ENCODE measurements around the gene CEP128.

The CEP128 gene

GRCh38 chr14:80664576-80664975 lies 277.0 kb downstream of the CEP128 start:
- no peak for DNase-seq (ENCODE audit: low read depth)

- no peak for DNase-seq (ENCODE audit: low read depth)
Observed at GRCh38 chr14:80663541-80663940, 278.0 kb downstream of the CEP128 start.

DNA sequence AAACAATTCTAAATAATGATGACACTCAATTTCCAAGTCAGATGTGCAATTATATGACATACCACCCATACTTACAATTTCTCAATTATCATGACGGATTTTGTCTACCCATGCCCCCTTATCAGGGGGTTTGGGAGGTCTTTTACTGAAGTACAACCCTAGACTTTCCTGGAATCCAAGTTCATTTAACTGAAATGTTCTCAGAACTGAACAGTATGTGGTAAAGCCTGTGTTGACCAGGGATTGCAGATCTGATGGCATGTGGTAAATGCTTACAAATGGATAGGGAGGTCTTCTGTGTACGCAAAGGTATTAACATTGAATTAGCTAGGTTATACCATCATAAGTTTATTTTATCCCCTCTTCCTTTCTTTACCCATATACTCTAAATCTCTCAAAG lies 281.8 kb downstream of the CEP128 start:
- no peak for DNase-seq (ENCODE audit: low read depth)

DNA sequence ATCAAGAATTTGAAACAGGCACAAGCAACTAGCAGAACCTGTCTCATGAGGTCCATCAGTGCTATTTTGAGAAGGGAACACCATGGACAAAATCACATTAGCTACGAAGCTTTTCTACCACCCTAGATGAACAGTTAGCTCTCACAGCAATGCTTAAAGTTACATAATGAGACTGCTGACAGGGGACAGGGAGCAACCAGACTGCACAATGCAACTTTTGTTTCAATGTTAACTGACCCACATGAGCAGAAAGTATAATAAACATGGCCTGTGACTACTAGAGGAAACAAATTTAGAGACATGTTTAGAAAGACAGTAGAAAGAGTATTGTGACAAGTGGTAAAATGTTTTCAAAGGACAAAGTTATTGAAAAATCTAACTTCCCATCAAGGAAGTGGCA lies 282.8 kb downstream of the CEP128 start:
- DNase-seq (ENCODE audit: low read depth) = no peak

GRCh38 chr14:80658155-80658554 lies 283.4 kb downstream of the CEP128 start:
- DNase-seq (ENCODE audit: low read depth) = no peak

DNA sequence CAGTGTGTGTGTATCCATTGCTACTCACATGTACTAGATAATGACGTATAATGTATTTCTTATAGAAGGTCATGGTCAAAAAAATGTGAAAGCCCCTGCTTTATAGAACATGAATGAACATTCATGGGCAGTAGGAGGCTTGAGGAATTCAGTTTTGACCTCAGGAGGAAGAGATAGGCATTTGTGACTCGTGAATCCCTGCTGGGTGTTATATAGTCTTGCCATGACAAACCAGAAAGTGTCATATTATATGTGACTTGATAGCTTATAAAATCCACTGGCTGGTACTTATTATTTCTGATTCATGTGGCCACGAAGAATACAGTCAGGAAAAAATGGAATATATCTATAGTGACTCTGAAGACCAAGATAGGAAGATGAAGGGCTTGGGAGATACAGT lies 287.6 kb downstream of the CEP128 start:
- no peak for DNase-seq (ENCODE audit: low read depth)

DNA sequence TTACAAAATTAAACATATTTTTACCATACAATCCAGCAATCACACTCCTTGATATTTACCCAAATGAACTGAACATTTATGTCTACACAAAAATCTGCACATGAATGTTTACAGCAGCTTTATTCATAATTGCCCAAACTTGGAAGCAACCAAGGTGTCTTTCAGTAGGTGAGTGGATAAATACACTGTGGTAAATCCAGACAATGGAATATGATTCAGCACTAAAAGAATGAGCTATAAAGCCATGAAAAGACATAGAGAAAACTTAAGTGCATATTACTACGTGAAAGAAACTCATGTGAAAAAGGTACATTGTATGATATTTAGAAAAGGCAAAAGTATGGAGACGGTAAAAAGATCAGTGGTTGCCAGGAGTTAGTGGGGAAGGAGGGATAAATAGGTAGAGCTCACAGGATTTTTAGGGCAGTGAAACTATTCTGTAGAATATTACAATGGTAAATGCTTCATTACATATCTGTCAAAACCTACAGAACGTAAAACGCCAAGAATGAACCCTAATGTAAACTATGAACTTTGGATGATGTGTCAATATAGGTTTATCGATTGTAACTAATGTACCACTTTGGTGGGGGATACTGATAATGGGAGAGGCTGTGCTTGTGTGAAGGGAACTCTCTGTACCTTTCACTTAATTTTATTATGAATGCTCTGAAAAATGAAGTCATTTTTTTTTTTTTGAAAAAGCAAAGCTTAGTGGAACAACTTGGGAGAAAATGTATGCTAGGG lies 295.7 kb downstream of the CEP128 start:
- DNase-seq (ENCODE audit: low read depth) = no peak

DNA sequence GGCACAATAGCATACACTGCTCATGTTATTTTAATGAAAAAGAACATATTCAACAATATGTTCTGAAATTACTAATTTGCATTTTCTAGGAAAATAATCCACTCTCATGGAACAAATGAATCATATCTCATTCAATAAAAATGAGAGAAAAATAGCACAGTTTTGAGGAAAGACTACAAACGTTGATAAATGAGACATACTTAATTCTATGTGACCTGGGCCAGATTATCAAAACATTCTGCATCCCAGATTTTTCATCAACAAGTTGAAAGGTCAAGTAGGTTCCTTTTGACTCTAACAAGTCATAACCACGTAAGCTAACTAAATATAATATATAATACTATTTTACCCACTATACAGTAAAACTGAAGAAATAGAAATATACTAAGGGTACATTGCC lies 296.7 kb downstream of the CEP128 start:
- no peak for DNase-seq (ENCODE audit: low read depth)

- no peak for DNase-seq (ENCODE audit: low read depth)
Observed at GRCh38 chr14:80638620-80639515, 302.7 kb downstream of the CEP128 start.

DNA sequence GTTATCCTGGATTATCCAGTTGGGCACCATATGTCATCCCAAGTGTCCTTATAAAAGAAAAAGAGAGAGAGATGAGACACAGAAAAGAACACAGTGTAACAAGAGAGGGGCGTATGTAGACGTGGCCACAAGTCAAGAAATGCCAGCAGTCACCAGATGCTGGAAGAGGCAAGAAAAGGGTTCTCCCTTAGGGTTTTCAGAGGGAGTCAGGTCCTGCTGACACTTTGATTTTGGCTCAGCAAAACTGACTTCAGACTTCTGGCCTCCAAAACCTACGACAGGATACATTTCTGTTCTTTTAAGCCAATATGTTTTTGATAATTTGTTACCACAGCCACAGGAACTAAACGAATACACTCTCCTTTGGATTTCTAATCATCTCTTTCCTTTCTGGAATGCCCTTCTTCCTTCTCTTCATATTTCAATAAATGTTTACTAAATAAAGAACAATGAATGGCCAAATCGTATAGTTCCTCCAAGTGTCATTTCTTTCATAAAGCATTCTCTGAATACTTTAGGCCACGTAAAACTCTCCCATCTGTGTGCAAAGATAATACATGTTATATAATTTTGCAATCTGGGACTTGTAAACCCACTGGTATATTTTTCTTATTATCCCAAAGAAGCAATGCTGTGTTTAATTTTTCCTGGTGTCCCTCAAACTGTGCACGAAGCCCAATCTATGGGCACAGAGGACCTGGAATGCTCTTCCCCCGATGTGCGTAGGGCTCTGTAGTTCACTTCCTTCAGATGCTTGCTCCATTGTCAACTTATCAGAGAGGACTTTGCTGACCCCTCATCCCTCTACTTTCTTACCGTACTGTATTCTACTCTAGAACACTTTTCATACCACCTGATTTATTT lies 303.6 kb downstream of the CEP128 start:
- no peak for DNase-seq (ENCODE audit: low read depth)

DNA sequence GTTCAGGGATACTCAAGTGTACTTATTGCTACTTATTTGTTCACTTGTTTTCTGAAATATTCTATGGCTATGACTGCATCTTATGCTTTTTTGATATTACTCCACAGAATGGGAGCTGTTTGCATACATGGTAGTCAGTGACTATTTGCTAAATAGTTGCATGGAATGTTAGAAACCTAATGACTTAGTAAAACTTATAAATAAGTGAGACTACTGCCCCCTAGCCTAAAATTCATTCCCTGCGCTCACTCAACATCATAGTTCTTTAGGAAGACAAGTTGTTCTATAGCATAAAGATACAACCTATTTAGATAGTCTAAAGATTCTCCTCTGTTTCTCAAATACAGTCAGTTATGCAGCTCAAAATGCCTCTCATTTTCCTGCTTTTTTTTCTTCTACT lies 305.5 kb downstream of the CEP128 start:
- DNase-seq (ENCODE audit: low read depth) = no peak

DNA sequence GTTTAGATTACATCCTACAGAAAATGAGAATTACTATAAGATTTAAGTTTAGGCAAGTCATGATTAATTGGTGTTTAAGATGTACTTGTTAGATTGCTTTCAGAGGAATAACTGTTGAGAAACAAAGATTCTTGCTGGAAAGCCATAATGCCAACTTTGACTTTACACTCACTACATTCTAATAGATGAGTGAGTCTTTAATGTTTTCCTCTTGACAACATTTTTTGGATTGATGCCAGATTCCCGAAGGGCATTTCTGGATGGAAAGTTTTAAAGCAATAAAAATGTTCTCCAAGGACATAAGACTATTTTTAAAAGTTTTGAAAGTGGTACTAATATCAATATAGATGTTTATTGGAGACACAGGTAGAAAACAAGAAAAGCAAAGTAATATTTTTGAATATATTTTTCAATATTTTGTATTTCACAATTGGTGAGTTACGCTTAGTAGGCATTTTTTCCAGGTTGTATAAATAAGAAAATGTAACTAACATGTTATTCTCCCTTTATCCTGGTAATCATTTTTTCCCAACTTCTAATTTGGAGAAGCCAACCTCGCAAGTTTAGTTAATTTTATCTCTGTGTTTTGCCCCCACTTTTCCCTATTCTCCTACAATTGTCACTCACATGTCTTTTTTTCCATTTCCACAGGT lies 307.3 kb downstream of the CEP128 start:
- DNase-seq (ENCODE audit: low read depth) = no peak

DNA sequence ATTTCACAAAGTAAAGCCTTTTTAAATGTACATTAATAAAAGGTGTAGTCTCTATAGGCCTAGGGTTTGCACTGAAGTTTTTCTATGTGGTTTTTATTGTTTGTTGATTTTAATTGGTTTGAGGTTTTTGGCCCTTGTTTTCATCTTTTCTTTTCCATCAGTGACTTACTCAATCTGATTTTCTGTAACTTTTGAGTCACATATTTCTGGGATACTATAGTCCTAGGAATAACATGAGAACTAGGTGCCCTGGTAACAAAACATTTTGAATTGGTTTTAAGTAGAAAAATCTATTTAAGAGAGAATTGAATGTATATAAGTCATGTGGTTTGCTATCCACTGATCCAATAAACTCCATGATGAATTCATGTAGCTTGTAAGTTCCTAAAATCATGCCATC lies 311.9 kb downstream of the CEP128 start:
- no peak for DNase-seq (ENCODE audit: low read depth)

- no peak for DNase-seq (ENCODE audit: low read depth)
Observed at GRCh38 chr14:80628547-80628946, 313.0 kb downstream of the CEP128 start.

DNA sequence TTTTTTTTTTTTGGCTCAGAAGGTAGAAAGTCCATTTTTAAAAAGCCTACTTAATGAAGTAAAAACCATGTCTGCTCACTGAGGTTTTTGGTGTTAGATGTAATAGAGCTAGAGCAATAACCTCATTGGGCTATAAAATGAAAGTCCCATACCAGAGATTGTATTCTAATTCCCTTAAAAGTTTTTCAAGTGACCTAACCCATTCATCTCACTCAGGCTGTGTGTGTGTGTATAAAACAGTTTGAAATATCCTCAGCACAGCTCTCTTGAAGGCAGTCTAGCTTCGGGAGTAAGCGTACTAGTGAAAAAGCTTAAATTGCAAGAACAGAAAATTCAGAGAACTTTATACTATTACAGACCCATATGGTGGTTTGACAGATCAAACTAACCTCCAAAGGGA lies 313.8 kb downstream of the CEP128 start:
- no peak for DNase-seq (ENCODE audit: low read depth)

DNA sequence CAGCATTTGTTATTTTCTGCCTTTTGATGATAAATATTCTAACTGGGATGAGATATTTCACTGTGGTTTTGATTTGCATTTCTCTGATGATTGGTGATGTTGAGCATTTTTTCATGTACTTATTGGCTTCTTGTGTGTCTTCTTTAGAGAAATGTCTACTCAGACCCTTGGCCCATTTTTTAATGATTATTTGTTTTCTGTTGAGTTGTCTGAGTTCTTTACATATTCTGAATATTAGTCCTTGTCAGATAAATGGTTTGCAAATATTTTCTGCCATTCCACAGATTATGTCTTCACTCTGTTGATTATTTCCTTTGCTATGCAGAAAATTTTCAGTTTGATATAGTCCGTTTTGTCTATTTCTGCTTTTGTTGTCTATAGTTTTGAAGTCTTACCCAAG lies 317.0 kb downstream of the CEP128 start:
- DNase-seq (ENCODE audit: low read depth) = no peak

DNA sequence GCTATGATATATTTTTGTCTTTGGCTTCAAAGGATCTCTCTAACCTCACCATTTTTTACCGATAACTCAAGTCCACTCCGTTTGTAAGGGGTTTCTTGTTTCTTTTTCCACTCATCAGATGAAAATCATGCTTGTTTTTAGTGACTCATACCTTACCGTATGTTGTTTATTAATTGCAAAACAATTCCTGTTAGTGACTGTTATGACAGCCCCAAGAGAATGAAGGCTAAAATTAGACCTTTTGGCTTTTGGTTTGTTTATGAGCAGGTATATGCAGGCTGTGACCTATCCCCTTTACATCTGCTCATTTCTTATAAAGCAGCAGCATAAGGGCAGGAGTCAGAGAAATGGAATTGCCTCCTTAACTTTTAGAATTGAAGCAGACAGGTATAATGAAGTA lies 319.8 kb downstream of the CEP128 start:
- DNase-seq (ENCODE audit: low read depth) = no peak

DNA sequence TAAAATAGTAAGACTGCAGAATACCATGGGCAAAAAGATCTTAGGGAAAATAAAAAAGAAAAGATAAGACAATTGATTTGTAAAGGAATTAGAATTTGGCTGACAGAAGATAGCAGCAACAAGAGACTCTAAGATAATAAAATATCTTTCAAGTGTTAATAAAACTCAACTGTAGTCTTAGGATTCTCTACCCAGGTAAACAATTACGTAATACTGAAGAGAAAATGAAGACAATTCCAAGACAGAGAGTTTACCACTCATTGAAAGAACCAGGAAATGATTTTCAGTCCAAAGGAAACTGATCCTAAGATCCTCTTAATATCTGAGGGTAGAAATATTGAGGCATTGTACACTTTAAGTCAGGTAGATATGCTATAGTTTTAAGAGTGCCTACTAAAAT lies 321.1 kb downstream of the CEP128 start:
- DNase-seq (ENCODE audit: low read depth) = no peak

DNA sequence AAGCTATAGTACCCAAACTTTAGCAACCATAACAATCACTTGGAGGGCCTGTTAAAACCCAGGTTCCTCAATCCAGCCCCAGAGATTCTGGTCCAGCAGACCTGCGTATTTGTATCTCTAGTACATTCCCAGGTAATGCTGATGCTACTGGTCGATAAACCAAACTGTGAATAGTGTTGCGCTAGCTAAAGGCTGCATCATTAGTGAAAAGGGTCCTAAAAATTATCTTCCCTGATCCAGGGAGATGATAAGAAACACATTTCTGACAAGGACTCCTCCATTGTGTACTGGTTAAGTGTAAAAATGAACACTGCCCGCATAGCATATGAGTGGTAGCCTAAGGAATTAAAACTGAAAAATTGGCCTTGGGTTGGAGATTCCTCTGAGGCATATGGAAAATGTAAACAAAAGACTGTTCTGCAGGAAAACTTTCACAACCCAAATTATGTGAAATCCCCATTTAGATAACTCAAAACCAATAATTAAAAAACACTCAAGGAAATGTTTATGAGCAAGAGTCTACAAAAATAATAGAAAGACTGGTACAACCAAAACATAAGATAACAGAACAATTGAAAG lies 322.7 kb downstream of the CEP128 start:
- DNase-seq (ENCODE audit: low read depth) = no peak

DNA sequence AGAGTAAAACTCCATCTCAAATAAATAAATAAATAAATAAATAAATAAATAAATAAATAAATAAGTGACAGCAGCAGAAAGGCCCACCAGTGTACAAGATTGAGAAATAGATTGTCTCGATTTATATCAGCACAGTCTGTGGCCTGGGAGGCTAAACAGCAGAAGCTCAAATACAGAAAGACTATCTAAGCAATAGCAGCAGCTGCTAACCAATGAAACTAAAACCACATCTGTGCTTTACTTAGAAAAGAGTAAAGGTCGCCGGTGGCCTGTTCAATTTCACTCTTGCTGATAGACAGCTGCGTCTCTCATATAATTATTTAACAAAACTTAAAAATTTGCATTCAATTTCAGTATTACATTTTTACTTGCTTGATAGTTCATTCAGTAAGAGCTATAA lies 325.7 kb downstream of the CEP128 start:
- no peak for DNase-seq (ENCODE audit: low read depth)

- no peak for DNase-seq (ENCODE audit: low read depth)
Observed at GRCh38 chr14:80609055-80609454, 332.5 kb downstream of the CEP128 start.

DNA sequence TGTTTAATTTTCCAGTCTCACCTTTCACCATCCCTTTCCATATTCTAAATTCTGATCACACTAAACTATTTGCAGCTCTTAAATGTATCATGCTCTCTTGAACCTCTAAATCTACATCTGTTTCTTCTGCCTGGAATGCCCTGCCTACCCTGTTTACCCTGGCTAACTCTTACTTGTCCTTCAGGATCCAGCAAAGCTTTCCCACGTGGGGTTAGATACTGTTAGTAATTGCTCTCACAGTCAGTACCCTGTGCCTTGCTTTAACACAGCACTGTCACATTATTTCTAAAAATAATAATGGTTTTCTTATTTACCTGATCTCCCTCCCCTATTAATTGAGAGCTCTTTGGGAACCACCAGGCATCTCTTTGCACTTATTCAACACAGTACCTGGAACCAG lies 333.0 kb downstream of the CEP128 start:
- no peak for DNase-seq (ENCODE audit: low read depth)
